ENCODE data around the gene SELL.
A peak's percentile ranks its signal among the peaks of the same experiment; 100 is the strongest.
"Not testable (repeated sequence)": the region's sequence is repeated elsewhere in the genome, so short reads cannot be mapped to it uniquely, and the experiment has no call there.

The SELL gene

DNA sequence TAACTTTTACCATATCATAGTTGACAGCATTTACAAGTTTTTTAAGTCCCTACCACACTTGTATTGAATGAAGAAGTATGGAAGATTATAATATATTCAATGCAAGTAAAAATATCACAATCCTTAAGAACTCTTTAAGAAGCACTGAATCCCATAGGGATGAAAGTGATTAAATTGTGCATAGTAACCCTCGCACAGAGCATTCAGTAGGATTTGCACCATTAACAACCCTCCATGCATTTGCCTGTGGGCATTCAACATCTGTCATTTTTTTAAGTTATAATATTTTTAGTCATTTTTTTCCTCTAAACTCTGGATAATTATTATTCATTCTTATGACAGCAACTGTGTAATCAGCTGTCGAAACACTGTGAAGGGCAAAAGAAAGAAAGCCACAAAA, 12.3 kb upstream of the SELL start:
- Mint-ChIP-seq H3K4me3 (no peak overlapping the region), H3K36me3 (no peaks in the 10 kb centered on the region), H3K9me3 (no peaks in the 10 kb centered on the region), H3K4me1 (no peaks in the 10 kb centered on the region), H3K27ac (no peak overlapping the region)
- ATAC-seq (no peak), DNase-seq (ENCODE audit: low spot score in 2 of 2) (no peak)

- Mint-ChIP-seq H3K9me3 (no peaks in the 10 kb centered on the region), H3K36me3 (no peaks in the 10 kb centered on the region), H3K4me1 (no peaks in the 10 kb centered on the region), H3K4me3 (no peak overlapping the region), H3K27ac (no peak overlapping the region)
- DNase-seq (ENCODE audit: low spot score in 2 of 2) (no peak), ATAC-seq (no peak)
Measured at GRCh38 chr1:169722779-169723178, 11.4 kb upstream of the SELL start.

DNA sequence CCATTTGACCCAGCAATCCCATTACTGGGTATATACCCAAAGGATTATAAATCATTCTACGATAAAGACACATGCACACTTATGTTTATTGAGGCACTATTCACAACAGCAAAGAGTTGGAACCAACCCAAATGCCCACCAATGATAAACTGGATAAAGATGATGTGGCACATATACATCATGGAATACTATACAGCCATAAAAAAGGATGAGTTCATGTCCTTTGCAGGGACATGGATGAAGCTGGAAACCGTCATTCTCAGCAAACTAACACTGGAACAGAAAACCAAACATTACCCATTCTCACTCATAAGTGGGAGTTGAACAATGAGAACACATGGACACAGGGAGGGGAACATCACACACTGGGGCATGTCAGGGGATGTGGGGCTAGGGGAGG, 3.7 kb upstream of the SELL start:
- H3K9me3 Mint-ChIP-seq; DNase-seq (ENCODE audit: low spot score in 2 of 2); H3K4me3 Mint-ChIP-seq; H3K27ac Mint-ChIP-seq; H3K36me3 Mint-ChIP-seq; ATAC-seq: not testable (repeated sequence)
- peaks cover 11% of the 10 kb centered on the region for H3K4me1 Mint-ChIP-seq

GRCh38 chr1:169713090-169713489, 1.7 kb upstream of the SELL start:
- not testable (repeated sequence) for H3K36me3 Mint-ChIP-seq; H3K27ac Mint-ChIP-seq; H3K4me3 Mint-ChIP-seq; H3K9me3 Mint-ChIP-seq; DNase-seq (ENCODE audit: low spot score in 2 of 2); ATAC-seq
- H3K4me1 Mint-ChIP-seq = peaks cover 23% of the 10 kb centered on the region

DNA sequence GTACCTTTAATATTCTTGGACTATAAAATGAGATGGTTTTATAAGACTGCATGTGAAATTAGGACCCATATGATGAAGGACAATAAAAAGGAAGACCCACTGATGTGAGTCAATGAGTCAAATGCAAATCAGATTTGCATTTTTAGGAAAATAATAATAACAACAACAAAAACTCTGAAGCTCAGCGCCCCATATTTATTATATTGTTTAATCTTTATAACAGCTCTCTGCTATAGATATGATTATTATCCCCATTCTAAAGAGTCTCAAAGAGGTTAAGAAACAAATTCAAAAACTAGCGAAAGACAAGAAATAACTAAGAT, 850 bp upstream of the SELL start:
- Mint-ChIP-seq H3K27ac (peak overlapping the region; percentile 49), H3K4me3 (peak overlapping the region; percentile 58), H3K36me3 (no peaks in the 10 kb centered on the region), H3K9me3 (no peaks in the 10 kb centered on the region), H3K4me1 (peaks cover 25% of the 10 kb centered on the region)
- ATAC-seq (no peak), DNase-seq (ENCODE audit: low spot score in 2 of 2) (no peak)

GRCh38 chr1:169708647-169709046, 2.8 kb downstream of the SELL start:
- peak overlapping the region; percentile 51 for H3K4me3 Mint-ChIP-seq
- no peak for ATAC-seq
- H3K27ac Mint-ChIP-seq = peak overlapping the region; percentile 27
- no peak for DNase-seq (ENCODE audit: low spot score in 2 of 2)
- no peaks in the 10 kb centered on the region for H3K36me3 Mint-ChIP-seq
- H3K4me1 Mint-ChIP-seq = peaks cover 30% of the 10 kb centered on the region
- H3K9me3 Mint-ChIP-seq = no peaks in the 10 kb centered on the region

- H3K27ac Mint-ChIP-seq = peak overlapping the region; percentile 27
- DNase-seq (ENCODE audit: low spot score in 2 of 2) (no peak), ATAC-seq (no peak)
- no peaks in the 10 kb centered on the region for H3K36me3 Mint-ChIP-seq
- H3K9me3 Mint-ChIP-seq = no peaks in the 10 kb centered on the region
- peak overlapping the region; percentile 51 for H3K4me3 Mint-ChIP-seq
- peaks cover 36% of the 10 kb centered on the region for H3K4me1 Mint-ChIP-seq
Measured at GRCh38 chr1:169707912-169708604, 3.4 kb downstream of the SELL start.

GRCh38 chr1:169704797-169705196, 6.6 kb downstream of the SELL start:
- Mint-ChIP-seq H3K9me3 (no peaks in the 10 kb centered on the region), H3K4me1 (peaks cover 49% of the 10 kb centered on the region), H3K36me3 (no peaks in the 10 kb centered on the region), H3K27ac (no peak overlapping the region), H3K4me3 (no peak overlapping the region)
- ATAC-seq (no peak), DNase-seq (ENCODE audit: low spot score in 2 of 2) (no peak)

GRCh38 chr1:169701261-169702005, 10.0 kb downstream of the SELL start:
- H3K9me3 Mint-ChIP-seq = no peaks in the 10 kb centered on the region
- H3K4me3 Mint-ChIP-seq = no peak overlapping the region
- no peaks in the 10 kb centered on the region for H3K36me3 Mint-ChIP-seq
- DNase-seq (ENCODE audit: low spot score in 2 of 2) (no peak), ATAC-seq (no peak)
- peaks cover 61% of the 10 kb centered on the region for H3K4me1 Mint-ChIP-seq
- H3K27ac Mint-ChIP-seq = no peak overlapping the region

DNA sequence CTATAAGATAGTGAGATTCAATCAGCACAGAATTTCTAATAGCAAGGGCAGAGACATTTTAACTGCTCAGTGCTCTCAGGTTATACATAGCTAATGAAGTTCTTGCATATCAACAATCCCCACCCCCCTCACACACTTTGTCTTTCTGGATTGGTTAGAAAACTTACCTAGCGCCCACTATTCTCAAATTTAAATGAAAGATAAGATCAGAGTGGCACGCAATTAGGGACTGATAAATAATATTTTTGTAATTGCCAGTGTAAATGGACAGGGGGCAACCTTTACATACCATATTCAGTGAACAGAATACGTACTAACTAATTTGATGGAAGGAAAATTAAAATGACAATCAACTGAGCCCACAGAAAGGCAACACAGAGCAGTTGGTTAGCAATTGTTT, 11.7 kb downstream of the SELL start:
- Mint-ChIP-seq H3K27ac (no peak overlapping the region), H3K36me3 (no peaks in the 10 kb centered on the region), H3K4me1 (peaks cover 79% of the 10 kb centered on the region), H3K4me3 (no peak overlapping the region), H3K9me3 (no peaks in the 10 kb centered on the region)
- DNase-seq (ENCODE audit: low spot score in 2 of 2) (no peak), ATAC-seq (no peak)

- no peak for DNase-seq (ENCODE audit: low spot score in 2 of 2)
- H3K4me1 Mint-ChIP-seq = peaks cover 84% of the 10 kb centered on the region
- H3K4me3 Mint-ChIP-seq = peak overlapping the region; percentile 10
- no peaks in the 10 kb centered on the region for H3K36me3 Mint-ChIP-seq
- peak overlapping the region; percentile 54 for H3K27ac Mint-ChIP-seq
- ATAC-seq = peak; percentile 65
- H3K9me3 Mint-ChIP-seq = no peaks in the 10 kb centered on the region
Measured at GRCh38 chr1:169698976-169699375, 12.4 kb downstream of the SELL start.

DNA sequence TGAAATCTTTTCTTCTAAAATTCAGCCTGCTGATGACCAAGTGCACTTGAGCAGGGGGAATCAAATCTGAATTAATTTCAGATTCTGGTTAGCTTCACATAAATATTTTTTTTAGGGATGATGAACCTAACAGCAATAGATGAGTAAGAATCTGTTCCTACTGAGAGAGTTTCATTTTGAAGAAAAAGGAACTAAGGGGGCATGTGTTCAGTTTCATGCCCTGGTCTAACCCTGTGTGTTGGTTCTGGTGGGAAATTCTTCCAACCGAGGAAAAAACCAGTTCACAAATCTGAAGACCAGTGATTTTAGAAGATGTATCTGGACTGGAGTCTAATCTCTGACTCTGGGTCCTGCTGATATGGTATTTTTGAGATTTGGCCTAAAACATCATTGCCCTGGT, 13.7 kb downstream of the SELL start:
- peak; percentile 46 for ATAC-seq
- H3K36me3 Mint-ChIP-seq = no peaks in the 10 kb centered on the region
- no peak overlapping the region for H3K4me3 Mint-ChIP-seq
- peak overlapping the region; percentile 54 for H3K27ac Mint-ChIP-seq
- no peak for DNase-seq (ENCODE audit: low spot score in 2 of 2)
- no peaks in the 10 kb centered on the region for H3K9me3 Mint-ChIP-seq
- H3K4me1 Mint-ChIP-seq = peaks cover 82% of the 10 kb centered on the region

DNA sequence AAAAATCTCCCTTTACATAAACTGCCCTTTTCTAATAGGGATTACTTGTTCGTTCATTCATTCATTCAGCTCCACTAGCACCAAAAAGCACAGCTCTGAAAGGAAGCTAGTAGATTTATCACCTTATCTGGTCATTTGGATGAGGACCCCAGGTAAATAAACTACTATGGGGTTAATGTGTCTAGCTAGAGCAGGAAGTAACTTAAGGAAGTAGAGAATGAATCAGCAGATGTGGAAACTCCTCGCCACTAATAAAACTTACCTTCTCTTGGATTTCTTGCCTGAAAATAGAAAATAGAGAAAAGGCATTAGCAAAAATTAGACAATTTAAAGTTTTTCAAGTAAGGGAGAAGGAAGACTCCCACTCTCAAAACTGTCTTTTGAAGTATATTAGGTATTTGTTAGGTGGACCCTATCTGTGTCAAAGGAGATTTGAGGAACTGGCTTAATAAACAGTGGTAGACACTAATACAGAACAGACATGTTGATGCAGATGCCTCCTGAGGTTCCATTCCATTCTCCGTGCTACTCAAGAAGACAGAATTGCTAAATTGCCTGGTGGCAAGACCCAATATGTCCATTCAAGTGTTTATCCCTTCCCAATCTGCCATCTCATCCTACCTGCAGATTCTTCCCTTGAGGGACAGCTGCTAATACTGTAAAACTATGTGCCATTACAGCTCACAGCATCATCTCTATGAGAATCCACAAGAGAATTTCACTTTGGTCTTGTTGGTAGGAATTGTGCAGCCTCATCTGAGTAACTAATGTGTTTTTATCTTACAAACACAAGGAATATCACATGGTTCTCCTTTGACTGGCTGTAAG, 14.9 kb downstream of the SELL start:
- no peak overlapping the region for H3K4me3 Mint-ChIP-seq
- no peaks in the 10 kb centered on the region for H3K36me3 Mint-ChIP-seq
- DNase-seq (ENCODE audit: low spot score in 2 of 2) (no peak), ATAC-seq (no peak)
- H3K9me3 Mint-ChIP-seq = no peaks in the 10 kb centered on the region
- H3K4me1 Mint-ChIP-seq = peaks cover 82% of the 10 kb centered on the region
- H3K27ac Mint-ChIP-seq = no peak overlapping the region

DNA sequence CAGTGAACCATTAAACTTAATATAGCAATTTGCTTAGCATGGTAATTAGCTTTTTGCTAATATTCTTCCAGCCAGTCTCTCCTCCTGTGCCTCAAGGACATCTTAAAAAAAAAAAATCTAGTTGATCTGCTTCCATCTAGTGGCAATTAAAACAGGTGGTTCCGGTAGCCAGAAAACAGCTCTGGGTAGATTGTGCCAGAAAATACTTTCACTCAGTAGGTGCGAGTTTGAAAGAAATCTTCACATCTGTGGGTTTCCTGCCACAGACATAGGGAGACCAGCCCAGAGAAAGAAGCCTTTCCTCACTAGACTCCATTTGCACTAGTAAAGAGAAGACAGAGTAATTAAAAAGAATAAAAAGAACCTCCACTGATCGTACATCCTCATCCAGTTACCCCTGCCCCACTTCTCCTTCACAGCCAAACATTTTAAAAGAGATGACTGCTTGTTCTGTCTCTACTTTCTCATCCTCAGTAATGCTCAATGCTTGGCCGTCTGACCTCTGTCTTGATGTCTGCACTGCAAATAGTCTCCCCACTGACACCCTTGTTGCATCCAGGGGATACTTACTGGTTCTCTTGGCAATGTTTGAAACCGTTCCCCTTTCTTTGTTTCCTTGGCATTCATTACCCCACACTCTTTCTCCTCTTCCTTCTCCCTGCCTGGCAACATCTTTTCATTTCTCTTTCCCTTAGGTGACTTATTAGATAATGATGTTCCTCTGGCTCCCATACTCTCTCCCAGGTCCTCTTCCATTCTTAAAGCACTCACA, 16.9 kb downstream of the SELL start:
- H3K36me3 Mint-ChIP-seq = no peaks in the 10 kb centered on the region
- peak overlapping the region; percentile 11 for H3K4me3 Mint-ChIP-seq
- peaks cover 85% of the 10 kb centered on the region for H3K4me1 Mint-ChIP-seq
- H3K9me3 Mint-ChIP-seq = no peaks in the 10 kb centered on the region
- H3K27ac Mint-ChIP-seq = peak overlapping the region; percentile 32
- DNase-seq (ENCODE audit: low spot score in 2 of 2) (no peak), ATAC-seq (peak; percentile 35)

Measured in stimulated activated effector memory CD8-positive, alpha-beta T cell treated with anti-CD3 and anti-CD28 coated beads, Interleukin-12 subunit alpha, Interleukin-12 subunit beta, amount 100 ng/mL, for 72 hours (primary cell).